ENCODE results near the gene DDX39B.

Gene DDX39B

DNA sequence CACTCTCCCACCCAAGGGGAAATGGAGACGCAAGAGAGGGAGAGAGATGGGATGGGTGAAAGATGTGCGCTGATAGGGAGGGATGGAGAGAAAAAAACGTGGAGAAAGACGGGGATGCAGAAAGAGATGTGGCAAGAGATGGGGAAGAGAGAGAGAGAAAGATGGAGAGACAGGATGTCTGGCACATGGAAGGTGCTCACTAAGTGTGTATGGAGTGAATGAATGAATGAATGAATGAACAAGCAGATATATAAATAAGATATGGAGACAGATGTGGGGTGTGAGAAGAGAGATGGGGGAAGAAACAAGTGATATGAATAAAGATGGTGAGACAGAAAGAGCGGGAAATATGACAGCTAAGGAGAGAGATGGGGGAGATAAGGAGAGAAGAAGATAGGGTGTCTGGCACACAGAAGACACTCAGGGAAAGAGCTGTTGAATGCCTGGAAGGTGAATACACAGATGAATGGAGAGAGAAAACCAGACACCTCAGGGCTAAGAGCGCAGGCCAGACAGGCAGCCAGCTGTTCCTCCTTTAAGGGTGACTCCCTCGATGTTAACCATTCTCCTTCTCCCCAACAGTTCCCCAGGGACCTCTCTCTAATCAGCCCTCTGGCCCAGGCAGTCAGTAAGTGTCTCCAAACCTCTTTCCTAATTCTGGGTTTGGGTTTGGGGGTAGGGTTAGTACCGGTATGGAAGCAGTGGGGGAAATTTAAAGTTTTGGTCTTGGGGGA is 34.3 kb upstream of the DDX39B start:
- H3K4me3 ChIP-seq (ENCODE audit: low read depth, low read length), result peak overlapping the region; percentile 98
- TF ChIP-seq MYC (IDR thresholded peaks at IDR 0.05; ENCODE audit: low read depth, low read length), result no peak
- TF ChIP-seq, protein P1, sequence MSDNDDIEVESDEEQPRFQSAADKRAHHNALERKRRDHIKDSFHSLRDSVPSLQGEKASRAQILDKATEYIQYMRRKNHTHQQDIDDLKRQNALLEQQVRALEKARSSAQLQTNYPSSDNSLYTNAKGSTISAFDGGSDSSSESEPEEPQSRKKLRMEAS (IDR thresholded peaks at IDR 0.05; ENCODE audit: low read depth, low read length), result no peak
- TF ChIP-seq, protein P2, sequence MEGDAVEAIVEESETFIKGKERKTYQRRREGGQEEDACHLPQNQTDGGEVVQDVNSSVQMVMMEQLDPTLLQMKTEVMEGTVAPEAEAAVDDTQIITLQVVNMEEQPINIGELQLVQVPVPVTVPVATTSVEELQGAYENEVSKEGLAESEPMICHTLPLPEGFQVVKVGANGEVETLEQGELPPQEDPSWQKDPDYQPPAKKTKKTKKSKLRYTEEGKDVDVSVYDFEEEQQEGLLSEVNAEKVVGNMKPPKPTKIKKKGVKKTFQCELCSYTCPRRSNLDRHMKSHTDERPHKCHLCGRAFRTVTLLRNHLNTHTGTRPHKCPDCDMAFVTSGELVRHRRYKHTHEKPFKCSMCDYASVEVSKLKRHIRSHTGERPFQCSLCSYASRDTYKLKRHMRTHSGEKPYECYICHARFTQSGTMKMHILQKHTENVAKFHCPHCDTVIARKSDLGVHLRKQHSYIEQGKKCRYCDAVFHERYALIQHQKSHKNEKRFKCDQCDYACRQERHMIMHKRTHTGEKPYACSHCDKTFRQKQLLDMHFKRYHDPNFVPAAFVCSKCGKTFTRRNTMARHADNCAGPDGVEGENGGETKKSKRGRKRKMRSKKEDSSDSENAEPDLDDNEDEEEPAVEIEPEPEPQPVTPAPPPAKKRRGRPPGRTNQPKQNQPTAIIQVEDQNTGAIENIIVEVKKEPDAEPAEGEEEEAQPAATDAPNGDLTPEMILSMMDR (IDR thresholded peaks at IDR 0.05; ENCODE audit: low read depth, low read length), result no peak
- no peak for TF ChIP-seq POLR2A (IDR thresholded peaks at IDR 0.05; ENCODE audit: extremely low read depth, insufficient read length)

DNA sequence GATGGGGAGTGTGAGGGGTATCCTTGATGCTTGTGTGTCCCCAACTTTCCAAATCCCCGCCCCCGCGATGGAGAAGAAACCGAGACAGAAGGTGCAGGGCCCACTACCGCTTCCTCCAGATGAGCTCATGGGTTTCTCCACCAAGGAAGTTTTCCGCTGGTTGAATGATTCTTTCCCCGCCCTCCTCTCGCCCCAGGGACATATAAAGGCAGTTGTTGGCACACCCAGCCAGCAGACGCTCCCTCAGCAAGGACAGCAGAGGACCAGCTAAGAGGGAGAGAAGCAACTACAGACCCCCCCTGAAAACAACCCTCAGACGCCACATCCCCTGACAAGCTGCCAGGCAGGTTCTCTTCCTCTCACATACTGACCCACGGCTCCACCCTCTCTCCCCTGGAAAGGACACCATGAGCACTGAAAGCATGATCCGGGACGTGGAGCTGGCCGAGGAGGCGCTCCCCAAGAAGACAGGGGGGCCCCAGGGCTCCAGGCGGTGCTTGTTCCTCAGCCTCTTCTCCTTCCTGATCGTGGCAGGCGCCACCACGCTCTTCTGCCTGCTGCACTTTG is 33.6 kb upstream of the DDX39B start, which contains the start of gene TNF:
Gene TNF, plus strand, starts transcription at position 231 of the 567 bp plus-strand sequence. Its CDS starts 177 bp downstream, at position 408.
- H3K4me3 ChIP-seq (ENCODE audit: low read depth, low read length), result peak within 1 kb of the TSS; percentile 98
- peak; percentile 96 for DNase-seq (ENCODE audit: low read depth)
- TF ChIP-seq, protein P2 (IDR thresholded peaks at IDR 0.05; ENCODE audit: low read depth, low read length), result no peak
- TF ChIP-seq MYC (IDR thresholded peaks at IDR 0.05; ENCODE audit: low read depth, low read length) (peak; percentile 77), POLR2A (IDR thresholded peaks at IDR 0.05; ENCODE audit: extremely low read depth, insufficient read length) (peak; percentile 100)
- TF ChIP-seq, protein P1 (IDR thresholded peaks at IDR 0.05; ENCODE audit: low read depth, low read length), result peak; percentile 65

More for the DNA sequence above, 34.3 kb upstream of the DDX39B start:
- peak; percentile 85 for DNase-seq (ENCODE audit: low read depth)

DNA sequence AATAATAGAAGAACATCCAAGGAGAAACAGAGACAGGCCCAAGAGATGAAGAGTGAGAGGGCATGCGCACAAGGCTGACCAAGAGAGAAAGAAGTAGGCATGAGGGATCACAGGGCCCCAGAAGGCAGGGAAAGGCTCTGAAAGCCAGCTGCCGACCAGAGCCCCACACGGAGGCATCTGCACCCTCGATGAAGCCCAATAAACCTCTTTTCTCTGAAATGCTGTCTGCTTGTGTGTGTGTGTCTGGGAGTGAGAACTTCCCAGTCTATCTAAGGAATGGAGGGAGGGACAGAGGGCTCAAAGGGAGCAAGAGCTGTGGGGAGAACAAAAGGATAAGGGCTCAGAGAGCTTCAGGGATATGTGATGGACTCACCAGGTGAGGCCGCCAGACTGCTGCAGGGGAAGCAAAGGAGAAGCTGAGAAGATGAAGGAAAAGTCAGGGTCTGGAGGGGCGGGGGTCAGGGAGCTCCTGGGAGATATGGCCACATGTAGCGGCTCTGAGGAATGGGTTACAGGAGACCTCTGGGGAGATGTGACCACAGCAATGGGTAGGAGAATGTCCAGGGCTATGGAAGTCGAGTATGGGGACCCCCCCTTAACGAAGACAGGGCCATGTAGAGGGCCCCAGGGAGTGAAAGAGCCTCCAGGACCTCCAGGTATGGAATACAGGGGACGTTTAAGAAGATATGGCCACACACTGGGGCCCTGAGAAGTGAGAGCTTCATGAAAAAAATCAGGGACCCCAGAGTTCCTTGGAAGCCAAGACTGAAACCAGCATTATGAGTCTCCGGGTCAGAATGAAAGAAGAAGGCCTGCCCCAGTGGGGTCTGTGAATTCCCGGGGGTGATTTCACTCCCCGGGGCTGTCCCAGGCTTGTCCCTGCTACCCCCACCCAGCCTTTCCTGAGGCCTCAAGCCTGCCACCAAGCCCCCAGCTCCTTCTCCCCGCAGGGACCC is 32.6 kb upstream of the DDX39B start:
- peak; percentile 46 for DNase-seq (ENCODE audit: low read depth)
- TF ChIP-seq, protein P1 (IDR thresholded peaks at IDR 0.05; ENCODE audit: low read depth, low read length), result no peak
- TF ChIP-seq, protein P2 (IDR thresholded peaks at IDR 0.05; ENCODE audit: low read depth, low read length), result peak; percentile 10
- peak overlapping the region; percentile 98 for H3K4me3 ChIP-seq (ENCODE audit: low read depth, low read length)

DNA sequence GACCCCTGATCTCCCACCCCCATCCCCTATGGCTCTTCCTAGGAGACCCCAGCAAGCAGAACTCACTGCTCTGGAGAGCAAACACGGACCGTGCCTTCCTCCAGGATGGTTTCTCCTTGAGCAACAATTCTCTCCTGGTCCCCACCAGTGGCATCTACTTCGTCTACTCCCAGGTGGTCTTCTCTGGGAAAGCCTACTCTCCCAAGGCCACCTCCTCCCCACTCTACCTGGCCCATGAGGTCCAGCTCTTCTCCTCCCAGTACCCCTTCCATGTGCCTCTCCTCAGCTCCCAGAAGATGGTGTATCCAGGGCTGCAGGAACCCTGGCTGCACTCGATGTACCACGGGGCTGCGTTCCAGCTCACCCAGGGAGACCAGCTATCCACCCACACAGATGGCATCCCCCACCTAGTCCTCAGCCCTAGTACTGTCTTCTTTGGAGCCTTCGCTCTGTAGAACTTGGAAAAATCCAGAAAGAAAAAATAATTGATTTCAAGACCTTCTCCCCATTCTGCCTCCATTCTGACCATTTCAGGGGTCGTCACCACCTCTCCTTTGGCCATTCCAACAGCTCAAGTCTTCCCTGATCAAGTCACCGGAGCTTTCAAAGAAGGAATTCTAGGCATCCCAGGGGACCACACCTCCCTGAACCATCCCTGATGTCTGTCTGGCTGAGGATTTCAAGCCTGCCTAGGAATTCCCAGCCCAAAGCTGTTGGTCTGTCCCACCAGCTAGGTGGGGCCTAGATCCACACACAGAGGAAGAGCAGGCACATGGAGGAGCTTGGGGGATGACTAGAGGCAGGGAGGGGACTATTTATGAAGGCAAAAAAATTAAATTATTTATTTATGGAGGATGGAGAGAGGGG is 31.7 kb upstream of the DDX39B start:
- DNase-seq (ENCODE audit: low read depth), result no peak
- TF ChIP-seq MYC (IDR thresholded peaks at IDR 0.05; ENCODE audit: low read depth, low read length), result no peak
- TF ChIP-seq, protein P2 (IDR thresholded peaks at IDR 0.05; ENCODE audit: low read depth, low read length), result no peak
- no peak for TF ChIP-seq POLR2A (IDR thresholded peaks at IDR 0.05; ENCODE audit: extremely low read depth, insufficient read length)
- TF ChIP-seq, protein P1 (IDR thresholded peaks at IDR 0.05; ENCODE audit: low read depth, low read length), result no peak
- H3K4me3 ChIP-seq (ENCODE audit: low read depth, low read length), result no peak overlapping the region

Data from NB4 (cell line).